IMR-90 (cell line): ENCODE data around the gene DGKH. TPM values are rescaled to one million over a fixed set of nuclear protein-coding genes. Genes with fewer than 3 reads are reported as not detected.

Experiments used
- ATAC-seq: fragments of 200-7000 bp; cut with Tn5 transposase; 2 replicates; pipeline ENCODE4 v1.9.1; 2020; ENCODE audit warnings: low read depth, mild to moderate bottlenecking, moderate library complexity
- BruUV-seq: library from RNA; stranded (reverse); fragments of 400-500 nt; replicated peaks from 2 replicates; lab custom pipeline; 2021; lab: Mats Ljungman, UMichigan
- CTCF ChIA-PET: fragments of 300-600 bp; formaldehyde crosslinking; extraction: SDS; loops from one replicate; lab custom pipeline; 2021; ENCODE audit warnings: antibody characterized with exemption; lab: Yijun Ruan, JAX
- POLR2A ChIA-PET: fragments of 300-600 bp; sonication (Branson Sonifier 250); formaldehyde crosslinking; loops from one replicate; lab custom pipeline; 2022; ENCODE audit warnings: antibody characterized with exemption; ENCODE audit not compliant: unreplicated experiment; lab: Charles Lee
- DNase-seq: peaks from one replicate; pipeline ENCODE4 v3.0.0; 2013
- H2AFZ ChIP-seq: replicated peaks from 2 replicates; pipeline ENCODE3; 2013; ENCODE audit warnings: low read length, mild to moderate bottlenecking; ENCODE audit not compliant: poor library complexity
- H2AK5ac ChIP-seq: 2 replicates; pipeline ENCODE4 v1.6.1; 2013; ENCODE audit warnings: low read depth, low read length, inconsistent platforms
- H2AK9ac ChIP-seq: replicated peaks from 2 replicates; pipeline ENCODE3; 2013; ENCODE audit warnings: mild to moderate bottlenecking, low read depth, low read length, moderate library complexity; ENCODE audit not compliant: poor library complexity
- H2BK120ac ChIP-seq: 2 replicates; pipeline ENCODE4 v1.6.1; 2013; ENCODE audit warnings: low read depth, low read length, inconsistent platforms
- H2BK15ac ChIP-seq: 3 replicates; pipeline ENCODE4 v1.6.1; 2013; ENCODE audit warnings: low read depth, low read length, inconsistent platforms
- H2BK20ac ChIP-seq: 2 replicates; pipeline ENCODE4 v1.6.1; 2013; ENCODE audit warnings: low read depth, mild to moderate bottlenecking, inconsistent platforms, low read length, moderate library complexity
- H2BK5ac ChIP-seq: 2 replicates; pipeline ENCODE4 v1.6.1; 2013; ENCODE audit warnings: mild to moderate bottlenecking, low read depth, low read length, inconsistent platforms; ENCODE audit not compliant: poor library complexity, severe bottlenecking
- H3K14ac ChIP-seq: replicated peaks from 2 replicates; pipeline ENCODE4 v1.6.1; 2013; ENCODE audit warnings: low read depth, low read length, inconsistent platforms
- H3K18ac ChIP-seq: 2 replicates; pipeline ENCODE4 v1.6.1; 2013; ENCODE audit warnings: low read depth, low read length, control low read depth
- H3K23ac ChIP-seq: 2 replicates; pipeline ENCODE4 v1.6.1; 2013; ENCODE audit warnings: low read depth, low read length, inconsistent platforms
- H3K27ac ChIP-seq: 2 replicates; pipeline ENCODE4 v1.5.1; 2013; ENCODE audit warnings: mild to moderate bottlenecking, control low read depth, low read length; ENCODE audit not compliant: insufficient read depth
- H3K27me3 ChIP-seq: 2 replicates; pipeline ENCODE4 v1.6.1; 2013; ENCODE audit warnings: low read length; ENCODE audit not compliant: control insufficient read depth, insufficient read depth
- H3K36me3 ChIP-seq: 2 replicates; pipeline ENCODE4 v1.6.1; 2013; ENCODE audit warnings: low read length, mixed read lengths; ENCODE audit not compliant: control insufficient read depth, insufficient read depth
- H3K4ac ChIP-seq: 2 replicates; pipeline ENCODE4 v1.6.1; 2013; ENCODE audit warnings: low read depth, low read length, inconsistent platforms
- H3K4me1 ChIP-seq: 2 replicates; pipeline ENCODE4 v1.6.1; 2013; ENCODE audit warnings: low read length, mixed read lengths; ENCODE audit not compliant: control insufficient read depth, insufficient read depth
- H3K4me2 ChIP-seq: 2 replicates; pipeline ENCODE4 v1.6.1; 2013; ENCODE audit warnings: low read depth, mild to moderate bottlenecking, control low read depth, low read length, moderate library complexity
- H3K4me3 ChIP-seq: 2 replicates; pipeline ENCODE4 v1.5.1; 2013; ENCODE audit warnings: low read depth, mild to moderate bottlenecking, control low read depth, low read length, moderate library complexity; ENCODE audit not compliant: insufficient read depth
- H3K56ac ChIP-seq: 2 replicates; pipeline ENCODE4 v1.6.1; 2013; ENCODE audit warnings: low read length, inconsistent platforms; ENCODE audit not compliant: insufficient read depth; ENCODE audit errors: extremely low read depth
- H3K79me1 ChIP-seq, 2 experiments: 2 replicates each; pipeline ENCODE4 v1.6.1; 2013; ENCODE audit warnings: low read length in 2 of 2, inconsistent platforms in 1 of 2, low read depth in 1 of 2
- H3K9ac ChIP-seq: 2 replicates; pipeline ENCODE4 v1.6.1; 2013; ENCODE audit warnings: low read depth, low read length, control low read depth
- H3K9me1 ChIP-seq: 2 replicates; pipeline ENCODE4 v1.6.1; 2013; ENCODE audit warnings: low read length, inconsistent platforms; ENCODE audit not compliant: insufficient read depth
- H3K9me3 ChIP-seq: 2 replicates; pipeline ENCODE4 v1.6.1; 2013; ENCODE audit warnings: low read length; ENCODE audit not compliant: control insufficient read depth, insufficient read depth
- H4K20me1 ChIP-seq: 2 replicates; pipeline ENCODE4 v1.6.1; 2013; ENCODE audit warnings: low read length, inconsistent platforms; ENCODE audit not compliant: insufficient read depth
- H4K5ac ChIP-seq: 2 replicates; pipeline ENCODE4 v1.6.1; 2013; ENCODE audit warnings: mild to moderate bottlenecking, low read depth, low read length, control low read depth
- H4K8ac ChIP-seq, 2 experiments: 2 replicates each; pipeline ENCODE4 v1.6.1; 2013; ENCODE audit warnings: low read depth in 2 of 2, low read length in 2 of 2, control low read depth in 1 of 2, inconsistent platforms in 1 of 2
- H4K91ac ChIP-seq: 2 replicates; pipeline ENCODE4 v1.6.1; 2013; ENCODE audit warnings: low read depth, low read length, inconsistent platforms; ENCODE audit not compliant: insufficient read depth
- BHLHE40 ChIP-seq: fragments of 150-350 bp; IDR thresholded peaks from 2 replicates; pipeline ENCODE4 v1.6.1; 2016; ENCODE audit warnings: mild to moderate bottlenecking, low read depth, low read length
- CEBPB ChIP-seq: IDR thresholded peaks from 2 replicates; pipeline ENCODE4 v1.6.1; 2012; ENCODE audit warnings: low read depth, low read length, improper control_type of control experiment
- CTCF ChIP-seq: conservative IDR thresholded peaks from 2 replicates; pipeline ENCODE4 v1.5.1; 2012; ENCODE audit warnings: mild to moderate bottlenecking, low read depth, low read length, improper control_type of control experiment
- ELK1 ChIP-seq: fragments of 150-350 bp; IDR thresholded peaks from 2 replicates; pipeline ENCODE4 v1.6.1; 2016; ENCODE audit warnings: low read depth, mild to moderate bottlenecking, low read length, moderate library complexity, borderline replicate concordance
- MAZ ChIP-seq: IDR thresholded peaks from 2 replicates; pipeline ENCODE4 v1.6.1; 2012; ENCODE audit warnings: low read depth, mild to moderate bottlenecking, low read length, improper control_type of control experiment, moderate library complexity, borderline replicate concordance
- MXI1 ChIP-seq: IDR thresholded peaks from 2 replicates; pipeline ENCODE4 v1.6.1; 2012; ENCODE audit warnings: low read depth, mild to moderate bottlenecking, low read length, moderate library complexity, borderline replicate concordance
- NFE2L2 ChIP-seq: fragments of 150-350 bp; IDR thresholded peaks from 2 replicates; pipeline ENCODE4 v1.6.1; 2016; ENCODE audit warnings: low read depth, mild to moderate bottlenecking, low read length
- POLR2A ChIP-seq: IDR thresholded peaks from 2 replicates; pipeline ENCODE4 v1.6.1; 2012; ENCODE audit warnings: mild to moderate bottlenecking, low read depth, low read length
- RAD21 ChIP-seq: IDR thresholded peaks from 2 replicates; pipeline ENCODE4 v1.6.1; 2012; ENCODE audit warnings: low read length, improper control_type of control experiment
- SMC3 ChIP-seq: fragments of 150-350 bp; IDR thresholded peaks from 2 replicates; pipeline ENCODE4 v1.6.1; 2016; ENCODE audit warnings: low read depth, mild to moderate bottlenecking, antibody characterized with exemption, low read length, moderate library complexity
- USF2 ChIP-seq: fragments of 150-350 bp; IDR thresholded peaks from 2 replicates; pipeline ENCODE4 v1.6.1; 2017; ENCODE audit warnings: mild to moderate bottlenecking, antibody characterized with exemption, low read length, low read depth
- WGBS, 2 experiments: methylation state at CpG; one replicate each; pipeline versions ENCODE4 v1.1.5 to v1.1.7; 2013; ENCODE audit warnings: missing lambda C conversion rate in 2 of 2; ENCODE audit not compliant: insufficient read length in 1 of 2; ENCODE audit errors: extremely low coverage in 2 of 2; 5-methylcytosine and 5-hydroxymethylcytosine counted together
- dilution Hi-C: fragments of 300-500 bp; cut with HindIII; formaldehyde crosslinking; loops from one replicate; pipeline ENCODE4 v1.14.3; 2018; ENCODE audit warnings: low sequenced_read_pairs; ENCODE audit not compliant: unreplicated experiment
- in situ Hi-C: fragments of 300-500 bp; cut with MboI; formaldehyde crosslinking; loops from 3 replicates; pipeline ENCODE4 v1.14.3; 2019; ENCODE audit warnings: low sequenced_read_pairs, inconsistent platforms, mixed read lengths
- intact Hi-C: fragments of 100-400 bp; cut with micrococcal nuclease; formaldehyde crosslinking; loops from 2 replicates; pipeline ENCODE4 v1.10.0; 2022
- polyA plus RNA-seq, 3 experiments: library from polyadenylated mRNA; depleted of rRNA; stranded (reverse); fragments of >200 nt; gene quantifications; 2 replicates each; pipeline ENCODE4 v1.2.3, GENCODE V29; 2012; ENCODE audit warnings: low replicate concordance in 1 of 3
- total RNA-seq: library from RNA; depleted of rRNA; stranded (reverse); fragments of >200 nt; gene quantifications from 2 replicates; pipeline ENCODE4 v1.2.3, GENCODE V29; 2012

The DGKH gene
- total and polyA plus RNA-seq, 2 of the 4 experiments (the other 2 are of a cell fraction): 2.0 to 13.4 TPM

- Histone ChIP-seq H3K23ac (no peak overlapping the region), H3K4me3 (no peak overlapping the region), H4K8ac (no peak overlapping the region), H3K4me2 (no peak overlapping the region), H3K9me3 (no peaks in the 10 kb centered on the region), H2BK5ac (no peak overlapping the region), H4K91ac (no peak overlapping the region), H3K36me3 (no peaks in the 10 kb centered on the region), H3K9me1 (peaks cover 7% of the 10 kb centered on the region), H2BK120ac (no peak overlapping the region), H3K79me1 (peaks cover 22 to 52% of the 10 kb centered on the region in 2 experiments), H3K27ac (no peak overlapping the region), H3K18ac (no peak overlapping the region), H3K27me3 (no peaks in the 10 kb centered on the region), H2BK20ac (no peak overlapping the region), H3K9ac (no peak overlapping the region), H2AFZ (no peak overlapping the region), H3K56ac (no peak overlapping the region), H3K4me1 (peaks cover 3% of the 10 kb centered on the region; the same call in 1 of the 2 replicates), H2AK5ac (no peak overlapping the region), H4K20me1 (peaks cover 10% of the 10 kb centered on the region; the same call in 1 of the 2 replicates), H3K14ac (no peak overlapping the region), H4K5ac (no peak overlapping the region), H2AK9ac (no peak overlapping the region), H2BK15ac (no peak overlapping the region), H3K4ac (no peak overlapping the region)
- no peak for TF ChIP-seq CEBPB
- no peak for TF ChIP-seq BHLHE40
- TF ChIP-seq MAZ: no peak
- no peak for TF ChIP-seq MXI1
- TF ChIP-seq POLR2A: no peak
- no peak for TF ChIP-seq SMC3
- TF ChIP-seq ELK1: no peak
- no peak for TF ChIP-seq USF2
- no peak for TF ChIP-seq CTCF
- no peak for TF ChIP-seq RAD21
- TF ChIP-seq NFE2L2: no peak
- ChIA-PET CTCF (no interaction called here), POLR2A (no interaction called here)
- dilution Hi-C loops: no loop called here
- BruUV-seq: no TSS peak
- intact Hi-C loops: no loop called here
- DNase-seq: no peak
- WGBS, 2 experiments: 100% methylated on average over 1 to 2 of the region's 2 CpGs
- ATAC-seq: no peak
- in situ Hi-C loops: no loop called here
These were observed 232.1 kb downstream of the DGKH start for GRCh38 chr13:42280537-42280936.
